Measurements from ENCODE around the gene MAP4K2.
"Not testable (repeated sequence)": the region's sequence is repeated elsewhere in the genome, so short reads cannot be mapped to it uniquely, and the experiment has no call there.

MAP4K2 gene

DNA sequence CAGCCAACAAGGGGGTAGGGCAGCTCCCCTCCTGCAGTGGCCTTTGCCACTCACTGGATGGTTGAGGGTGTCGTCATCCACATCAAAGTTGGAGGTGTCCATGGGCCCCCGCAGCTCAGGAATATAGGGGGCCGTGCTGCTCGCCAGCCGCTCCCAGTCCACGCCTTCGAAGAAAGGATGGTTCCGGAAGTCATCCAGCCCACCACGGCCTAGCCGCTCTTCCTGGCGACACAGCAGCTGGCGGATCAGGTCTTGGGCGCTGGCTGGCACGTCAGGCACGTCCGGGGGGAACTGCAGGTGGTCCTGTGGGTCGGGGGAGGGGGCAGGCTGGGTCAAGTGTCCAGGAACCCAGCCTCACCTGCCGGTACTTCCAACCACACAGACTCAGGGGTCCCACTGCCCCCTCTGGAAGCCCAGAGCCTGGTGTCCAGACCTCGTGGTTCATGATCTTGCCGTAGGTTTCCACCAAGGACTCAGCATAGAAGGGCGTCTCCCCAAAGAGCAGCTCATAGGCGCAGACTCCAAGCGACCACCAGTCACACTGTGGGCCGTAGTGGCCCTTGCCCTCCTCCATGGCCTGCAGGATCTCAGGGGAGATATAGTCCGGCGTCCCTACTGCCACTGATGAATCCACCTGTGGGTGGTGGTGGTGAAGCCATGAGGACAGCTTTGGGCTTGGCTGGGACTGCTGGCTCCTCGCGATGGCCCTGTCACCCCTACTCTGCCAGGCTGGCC is 35.8 kb upstream of the MAP4K2 start:
- no peak for DNase-seq (ENCODE audit: low read depth, low spot score)

DNA sequence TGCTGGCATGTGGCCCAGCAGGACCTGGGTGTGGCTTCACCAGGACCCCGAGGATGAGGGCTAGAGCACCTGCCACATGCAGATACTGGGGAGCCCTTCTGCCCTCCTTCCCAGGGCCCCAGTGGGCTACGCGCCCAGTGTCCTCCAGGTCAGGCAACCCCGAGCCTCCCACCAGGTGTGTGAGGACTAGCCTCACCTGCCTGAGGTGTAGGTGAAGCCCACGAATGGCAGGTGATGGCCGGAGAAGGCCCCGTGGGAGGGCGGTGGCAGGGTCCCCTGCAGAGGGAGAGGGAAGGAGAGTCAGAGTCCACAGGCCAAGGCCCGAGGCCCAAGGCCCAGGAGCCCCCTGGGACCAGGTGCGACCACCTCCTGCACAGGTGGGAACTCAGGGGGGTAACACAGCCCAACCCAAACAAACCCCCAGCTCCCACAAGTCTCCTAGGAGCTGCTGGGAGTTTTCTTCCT is 34.9 kb upstream of the MAP4K2 start:
- no peak for DNase-seq (ENCODE audit: low read depth, low spot score)

GRCh38 chr11:64836448-64837072 is 33.5 kb upstream of the MAP4K2 start:
- DNase-seq (ENCODE audit: low read depth, low spot score), result no peak

DNA sequence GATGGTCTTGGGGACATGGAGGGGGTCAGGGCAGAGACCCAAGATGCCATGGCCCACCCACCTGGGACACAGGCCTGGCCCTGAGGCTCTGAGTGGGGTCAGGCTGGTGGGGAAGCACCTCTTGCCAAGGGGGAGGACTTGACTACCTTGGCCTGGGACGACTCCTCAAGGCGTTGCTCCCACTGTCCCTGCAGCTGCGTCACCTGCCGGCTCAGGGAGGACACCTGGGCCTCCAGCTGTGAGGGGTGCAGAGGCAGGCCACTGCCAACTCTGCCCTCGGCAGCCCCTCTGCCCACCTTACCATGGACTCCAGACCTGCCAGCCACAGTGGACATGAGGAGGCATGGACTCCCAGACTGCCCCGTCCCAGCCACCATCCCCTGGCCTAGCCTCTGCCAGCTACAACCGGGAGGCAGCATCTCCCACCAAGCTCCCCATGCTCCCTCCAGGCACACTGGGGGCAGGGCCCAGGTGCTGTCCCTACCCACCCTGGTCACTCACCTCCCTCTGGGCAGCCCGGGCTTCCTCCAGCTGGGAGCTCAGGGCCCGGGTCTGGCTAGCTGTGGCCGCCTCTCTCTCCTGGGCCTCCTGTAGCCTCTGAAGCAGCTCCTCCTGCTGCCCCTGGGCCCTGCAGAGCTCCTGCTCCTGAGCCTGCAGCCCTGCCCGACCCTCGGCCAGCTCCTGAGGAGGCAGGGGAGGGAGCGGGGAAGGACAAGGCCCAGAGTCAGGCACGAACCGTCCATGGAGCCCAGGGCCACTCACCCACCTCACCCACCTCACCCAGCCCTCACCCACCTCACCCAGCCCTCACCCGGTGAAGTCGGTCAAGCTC is 32.8 kb upstream of the MAP4K2 start:
- DNase-seq (ENCODE audit: low read depth, low spot score), result no peak

DNA sequence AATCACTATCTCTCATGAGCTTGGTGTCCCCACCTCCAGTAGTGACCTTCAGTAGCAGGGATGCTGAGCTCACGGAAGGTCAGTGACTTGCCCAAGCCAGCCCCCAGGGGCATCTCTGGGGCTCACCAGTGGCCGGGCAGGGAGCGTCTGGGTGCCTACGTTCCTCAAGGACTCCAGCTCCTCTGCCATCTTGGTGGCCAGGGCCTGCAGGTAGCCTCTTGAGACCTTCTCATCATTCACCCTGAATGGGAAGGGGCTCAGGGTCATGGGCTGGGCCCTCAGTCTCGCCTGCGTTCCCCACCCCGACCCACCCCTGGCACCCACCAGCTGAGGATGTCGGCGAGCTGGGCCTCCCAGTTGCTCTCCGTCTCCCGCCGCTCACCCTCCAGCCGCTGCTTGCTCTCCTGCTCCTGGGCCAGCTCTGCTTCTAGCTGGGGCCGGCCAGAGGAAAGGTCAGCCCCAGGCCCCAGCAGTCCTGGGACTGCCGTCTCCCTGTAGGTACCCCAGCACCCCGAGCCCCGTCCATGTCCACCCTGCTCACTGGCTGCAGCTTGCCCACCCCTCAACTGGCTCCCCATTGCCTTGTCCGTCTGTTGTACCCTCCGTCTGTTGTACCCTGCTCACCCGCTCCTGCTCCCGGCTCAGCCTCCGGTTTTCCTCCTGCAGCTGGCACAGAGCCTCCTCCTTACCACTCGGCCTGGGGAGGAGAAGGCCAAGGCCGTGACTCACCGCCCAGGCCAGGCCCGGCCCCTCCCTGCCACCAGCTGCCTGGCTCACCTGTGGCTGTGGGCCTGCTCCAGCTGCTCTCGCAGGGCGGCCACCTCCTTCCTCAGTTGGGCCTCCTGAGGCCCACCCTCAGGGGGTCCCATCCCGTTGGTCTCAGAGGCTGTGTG is 32.0 kb upstream of the MAP4K2 start:
- no peak for DNase-seq (ENCODE audit: low read depth, low spot score)

GRCh38 chr11:64834031-64834722 is 31.2 kb upstream of the MAP4K2 start:
- no peak for DNase-seq (ENCODE audit: low read depth, low spot score)

DNA sequence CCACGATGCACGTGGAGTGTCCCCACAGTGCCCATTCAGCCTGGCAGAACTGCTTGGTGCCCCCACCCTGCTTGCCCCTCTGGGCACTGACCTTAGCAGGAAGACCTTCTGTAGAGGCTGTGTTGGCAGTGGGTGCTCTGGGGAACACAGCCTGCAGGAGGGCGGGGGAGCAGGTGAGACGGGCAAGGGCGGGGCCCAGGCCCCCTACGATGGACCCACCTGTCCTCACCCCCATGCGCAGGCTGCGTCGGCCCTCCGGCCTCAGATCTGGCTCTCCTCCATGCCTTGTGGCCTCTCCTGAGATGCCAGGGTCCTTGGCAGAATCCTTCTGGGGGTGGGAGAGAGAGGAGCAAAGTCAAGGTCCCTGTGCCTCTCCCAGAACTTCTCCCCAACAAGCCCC is 30.5 kb upstream of the MAP4K2 start:
- no peak for DNase-seq (ENCODE audit: low read depth, low spot score)

DNA sequence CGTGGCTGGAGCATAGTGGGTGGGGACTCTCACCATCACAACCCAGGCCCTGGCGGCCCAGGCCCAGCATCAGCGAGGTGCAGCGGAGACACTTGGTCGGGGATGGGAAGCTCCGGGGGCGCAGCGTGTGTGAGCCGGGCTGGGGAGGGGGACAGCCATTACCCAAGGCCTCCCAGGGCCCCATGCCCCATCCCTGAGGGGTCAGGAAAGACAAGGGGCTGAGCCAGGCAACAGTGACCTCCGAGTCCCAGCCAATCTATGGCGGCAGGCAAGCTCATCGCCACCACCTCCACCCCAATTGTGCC is 30.1 kb upstream of the MAP4K2 start:
- DNase-seq (ENCODE audit: low read depth, low spot score), result no peak

GRCh38 chr11:64832467-64833197 is 29.6 kb upstream of the MAP4K2 start:
- no peak for DNase-seq (ENCODE audit: low read depth, low spot score)

- no peak for DNase-seq (ENCODE audit: low read depth, low spot score)
These were observed 28.4 kb upstream of the MAP4K2 start for GRCh38 chr11:64831411-64831891.

DNA sequence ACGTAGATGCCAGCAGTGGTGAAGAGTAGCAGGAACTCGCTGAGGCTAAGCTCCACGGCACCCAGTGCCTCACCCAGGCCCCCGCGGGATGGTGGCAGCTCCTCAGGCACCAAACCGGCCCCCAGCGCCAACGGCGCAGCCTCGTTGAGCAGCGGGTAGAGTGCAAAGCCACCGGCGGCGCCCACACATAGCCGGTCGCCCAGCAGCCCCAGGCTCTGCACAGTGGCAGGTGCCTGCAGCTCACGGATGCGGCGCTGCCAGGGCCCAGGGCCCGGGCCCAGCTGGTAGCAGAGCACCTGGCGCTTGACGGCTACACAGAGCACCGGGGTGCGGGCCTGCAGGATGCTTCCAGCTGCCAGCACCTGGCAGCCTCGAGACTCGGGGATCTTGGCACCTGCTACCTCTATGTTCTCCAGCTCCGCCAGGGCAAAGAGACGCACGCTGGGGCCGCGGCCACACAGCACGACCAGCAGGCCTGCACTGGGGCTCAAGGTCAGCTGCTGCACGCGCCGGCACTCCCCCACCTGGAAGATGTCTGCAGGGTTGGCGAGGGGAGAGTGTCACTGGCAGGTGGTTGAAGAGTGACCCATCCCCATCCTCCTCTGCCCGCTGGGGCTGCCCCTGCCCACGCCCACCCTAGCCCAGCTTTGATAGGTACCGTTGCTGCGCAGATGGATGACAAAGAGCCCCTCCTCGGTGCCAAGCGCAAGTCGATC is 26.7 kb upstream of the MAP4K2 start:
- no peak for DNase-seq (ENCODE audit: low read depth, low spot score)

- DNase-seq (ENCODE audit: low read depth, low spot score), result no peak
These were observed 24.4 kb upstream of the MAP4K2 start for GRCh38 chr11:64827451-64827839.

GRCh38 chr11:64826578-64827450 is 23.8 kb upstream of the MAP4K2 start:
- DNase-seq (ENCODE audit: low read depth, low spot score), result no peak

DNA sequence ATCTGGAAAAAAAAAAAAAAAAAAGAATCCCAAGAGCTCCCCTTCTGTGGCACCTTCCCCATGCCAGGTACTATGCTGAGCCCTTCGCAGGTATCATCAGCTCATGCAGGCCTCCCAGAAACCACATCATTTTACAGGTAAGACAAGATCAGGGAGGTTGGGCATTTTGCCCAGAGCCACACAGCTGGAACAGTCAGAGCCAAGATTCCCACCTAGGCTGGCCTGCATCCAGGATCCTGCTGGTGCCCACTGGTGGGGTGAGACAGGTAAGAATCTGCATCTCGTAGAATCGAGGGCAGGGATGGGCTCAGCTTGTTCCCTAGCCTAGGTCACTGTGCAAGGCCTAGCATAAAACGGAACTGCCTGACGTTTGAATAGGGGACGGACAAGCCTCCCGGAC is 23.0 kb upstream of the MAP4K2 start:
- no peak for DNase-seq (ENCODE audit: low read depth, low spot score)

GRCh38 chr11:64823568-64824119 is 20.6 kb upstream of the MAP4K2 start:
- DNase-seq (ENCODE audit: low read depth, low spot score), result no peak

GRCh38 chr11:64817476-64817875 is 14.5 kb upstream of the MAP4K2 start:
- DNase-seq (ENCODE audit: low read depth, low spot score), result no peak

- DNase-seq (ENCODE audit: low read depth, low spot score), result not testable (repeated sequence)
These were observed 12.4 kb upstream of the MAP4K2 start for GRCh38 chr11:64815433-64815832.

GRCh38 chr11:64814712-64815187 is 11.7 kb upstream of the MAP4K2 start:
- DNase-seq (ENCODE audit: low read depth, low spot score), result no peak

Measured in smooth muscle cell of the brain vasculature (primary cell).